ENCODE results near the gene MGRN1.

MGRN1 gene

GRCh38 chr16:4604401-4604800, 20.2 kb upstream of the MGRN1 start:
- DNase-seq (ENCODE audit: low read depth), result no peak

- no peak for DNase-seq (ENCODE audit: low read depth)
Measured at GRCh38 chr16:4606354-4606753, 18.3 kb upstream of the MGRN1 start.

GRCh38 chr16:4607841-4608703, 16.6 kb upstream of the MGRN1 start:
- no peak for DNase-seq (ENCODE audit: low read depth)

- no peak for DNase-seq (ENCODE audit: low read depth)
Measured at GRCh38 chr16:4608704-4608980, 16.0 kb upstream of the MGRN1 start.

GRCh38 chr16:4609200-4610010, 15.2 kb upstream of the MGRN1 start:
- no peak for DNase-seq (ENCODE audit: low read depth)

- DNase-seq (ENCODE audit: low read depth), result no peak
Measured at GRCh38 chr16:4610011-4611005, 14.3 kb upstream of the MGRN1 start.

- DNase-seq (ENCODE audit: low read depth), result no peak
Measured at GRCh38 chr16:4611337-4612021, 13.1 kb upstream of the MGRN1 start.

- DNase-seq (ENCODE audit: low read depth), result no peak
Measured at GRCh38 chr16:4612474-4612931, 12.1 kb upstream of the MGRN1 start.

- DNase-seq (ENCODE audit: low read depth), result no peak
Measured at GRCh38 chr16:4612977-4613635, 11.5 kb upstream of the MGRN1 start.

GRCh38 chr16:4613636-4614570, 10.7 kb upstream of the MGRN1 start:
- DNase-seq (ENCODE audit: low read depth), result no peak

GRCh38 chr16:4614571-4615383, 9.8 kb upstream of the MGRN1 start, which contains the start of gene UBALD1:
Gene UBALD1 (minus strand): TSS chr16:4614888. CDS start chr16:4614797, 91 bp downstream.
- peak; percentile 70 for DNase-seq (ENCODE audit: low read depth)

- DNase-seq (ENCODE audit: low read depth), result no peak
Measured at GRCh38 chr16:4615384-4616046, 9.1 kb upstream of the MGRN1 start.

GRCh38 chr16:4616047-4616811, 8.4 kb upstream of the MGRN1 start:
- peak; percentile 97 for DNase-seq (ENCODE audit: low read depth)

- DNase-seq (ENCODE audit: low read depth), result no peak
Measured at GRCh38 chr16:4617880-4618279, 6.7 kb upstream of the MGRN1 start.

- no peak for DNase-seq (ENCODE audit: low read depth)
Measured at GRCh38 chr16:4618645-4619418, 5.8 kb upstream of the MGRN1 start.

- no peak for DNase-seq (ENCODE audit: low read depth)
Measured at GRCh38 chr16:4623593-4623992, 1.0 kb upstream of the MGRN1 start.

All from activated T-cell treated with anti-CD3 and anti-CD28 coated beads for 1 hour (primary cell).